ENCODE results near the gene HLA-DMA. TPM values are rescaled to one million over a fixed set of nuclear protein-coding genes. Genes with fewer than 3 reads are reported as not detected.

The HLA-DMA gene
- total RNA-seq, 2 experiments from 2014 or later = 14.4 to 16.5 TPM

- Mint-ChIP-seq H3K4me1 (ENCODE audit: low read depth) (peaks cover 48% of the 10 kb centered on the region), H3K9me3 (no peaks in the 10 kb centered on the region), H3K27me3 (no peaks in the 10 kb centered on the region), H3K36me3 (ENCODE audit: low read depth) (peaks cover 87% of the 10 kb centered on the region), H3K4me3 (peak overlapping the region; percentile 98), H3K27ac (peak overlapping the region; percentile 100)
- ChIA-PET POLR2A (interaction anchor here (0.6 to 12.1 kb wide), 86 partner anchors 9 to 1820 kb away, joined by 3 to 444 read pairs (median 6); partner anchors contain the start of genes AGPAT1, ATF6B, B3GALT4 and BAG6), CTCF (interaction anchor here (0.9 to 13.1 kb wide), 12 partner anchors 9 to 133 kb away, joined by 3 to 177 read pairs (median 10); partner anchors contain the start of genes HLA-DMA, HLA-DMB, PSMB8 and PSMB9)
- H3K36me3 ChIP-seq (ENCODE audit: insufficient read depth, low read length) = peaks cover 46% of the 10 kb centered on the region
- no peaks in the 10 kb centered on the region for H3K27me3 ChIP-seq (ENCODE audit: control insufficient read depth in 1 of 2, insufficient read depth in 2 of 2, low read length in 2 of 2)
- ATAC-seq (ENCODE audit: poor library complexity) = peak; percentile 53
- peaks cover 52% of the 10 kb centered on the region for H3K4me1 ChIP-seq (ENCODE audit: insufficient read depth, low read length)
- no peaks in the 10 kb centered on the region for H3K9me3 ChIP-seq (ENCODE audit: control insufficient read depth in 1 of 2, insufficient read depth in 1 of 2, low read length in 2 of 2)
- intact Hi-C loops (cut with DNase I, micrococcal nuclease) = loop anchor here (1.0 to 5.0 kb wide), 4 partner anchors 77 to 1266 kb away; partner anchors contain the start of genes HMGA1 (in 1 of the 2), PSMB8 (in 1 of the 2) and TAP2 (in 1 of the 2)
- TF ChIP-seq CTCF (IDR thresholded peaks at IDR 0.05) = no peak
- DNase-seq = peak; percentile 99 to 100 (median 100)
- peak overlapping the region; percentile 91 to 98 for H3K27ac ChIP-seq (ENCODE audit: low read depth in 1 of 2, low read length in 2 of 2)
- H3K4me3 ChIP-seq (ENCODE audit: low read length) = peak overlapping the region; percentile 97
Observed at GRCh38 chr6:32971581-32972352, 18.9 kb upstream of the HLA-DMA start.

- Mint-ChIP-seq H3K9me3 (no peaks in the 10 kb centered on the region), H3K36me3 (ENCODE audit: low read depth) (peaks cover 82% of the 10 kb centered on the region), H3K4me1 (ENCODE audit: low read depth) (peaks cover 48% of the 10 kb centered on the region), H3K27ac (peak overlapping the region; percentile 100), H3K27me3 (no peaks in the 10 kb centered on the region), H3K4me3 (peak overlapping the region; percentile 98)
- H3K27me3 ChIP-seq (ENCODE audit: control insufficient read depth in 1 of 2, insufficient read depth in 2 of 2, low read length in 2 of 2) = no peaks in the 10 kb centered on the region
- TF ChIP-seq CTCF (IDR thresholded peaks at IDR 0.05) = no peak
- CTCF ChIA-PET = interaction anchor here (1.6 to 13.1 kb wide), 10 partner anchors 8 to 132 kb away, joined by 5 to 177 read pairs (median 12); partner anchors contain the start of genes HLA-DMA, HLA-DMB, PSMB8 and PSMB9
- POLR2A ChIA-PET = interaction anchor here (0.7 to 12.1 kb wide), 64 partner anchors 9 to 1821 kb away, joined by 3 to 444 read pairs (median 10); partner anchors contain the start of genes AGPAT1, ATF6B, B3GALT4 and BAG6
- H3K4me1 ChIP-seq (ENCODE audit: insufficient read depth, low read length) = peaks cover 52% of the 10 kb centered on the region
- intact Hi-C loops (cut with DNase I, micrococcal nuclease) = loop anchor here in 1 of 2 experiments (5.0 kb wide), 1 partner anchor 1266 kb away; the partner anchor contains the start of gene HMGA1
- no peaks in the 10 kb centered on the region for H3K9me3 ChIP-seq (ENCODE audit: control insufficient read depth in 1 of 2, insufficient read depth in 1 of 2, low read length in 2 of 2)
- peak overlapping the region; percentile 91 to 98 for H3K27ac ChIP-seq (ENCODE audit: low read depth in 1 of 2, low read length in 2 of 2)
- H3K36me3 ChIP-seq (ENCODE audit: insufficient read depth, low read length) = peaks cover 40% of the 10 kb centered on the region
- no peak for DNase-seq
- peak overlapping the region; percentile 97 for H3K4me3 ChIP-seq (ENCODE audit: low read length)
- ATAC-seq (ENCODE audit: poor library complexity) = no peak
Observed at GRCh38 chr6:32971242-32971580, 18.3 kb upstream of the HLA-DMA start.

GRCh38 chr6:32970413-32971241, 17.7 kb upstream of the HLA-DMA start:
- Histone ChIP-seq H3K4me1 (ENCODE audit: insufficient read depth, low read length) (peaks cover 51% of the 10 kb centered on the region), H3K27me3 (ENCODE audit: control insufficient read depth in 1 of 2, insufficient read depth in 2 of 2, low read length in 2 of 2) (no peaks in the 10 kb centered on the region), H3K4me3 (ENCODE audit: low read length) (peak overlapping the region; percentile 97), H3K27ac (ENCODE audit: low read depth in 1 of 2, low read length in 2 of 2) (peak overlapping the region; percentile 91 to 98), H3K36me3 (ENCODE audit: insufficient read depth, low read length) (peaks cover 34% of the 10 kb centered on the region), H3K9me3 (ENCODE audit: control insufficient read depth in 1 of 2, insufficient read depth in 1 of 2, low read length in 2 of 2) (no peaks in the 10 kb centered on the region)
- Mint-ChIP-seq H3K9me3 (no peaks in the 10 kb centered on the region), H3K4me3 (peak overlapping the region; percentile 98), H3K36me3 (ENCODE audit: low read depth) (peaks cover 76% of the 10 kb centered on the region), H3K27me3 (no peaks in the 10 kb centered on the region), H3K4me1 (ENCODE audit: low read depth) (peaks cover 48% of the 10 kb centered on the region), H3K27ac (peak overlapping the region; percentile 100)
- TF ChIP-seq CTCF (IDR thresholded peaks at IDR 0.05) = no peak
- POLR2A ChIA-PET = interaction anchor here (0.5 to 12.1 kb wide), 31 partner anchors 8 to 1388 kb away, joined by 3 to 444 read pairs (median 17); partner anchors contain the start of genes AGPAT1, ATF6B, BAK1 and GPSM3
- ATAC-seq (ENCODE audit: poor library complexity) = no peak
- CTCF ChIA-PET = interaction anchor here (1.6 to 13.1 kb wide), 11 partner anchors 8 to 132 kb away, joined by 5 to 177 read pairs (median 12); partner anchors contain the start of genes HLA-DMA, HLA-DMB, PSMB8 and PSMB9
- peak; percentile 57 to 85 (median 73) for DNase-seq
- intact Hi-C loops (cut with DNase I, micrococcal nuclease) = loop anchor here in 1 of 2 experiments (5.0 kb wide), 1 partner anchor 1267 kb away; the partner anchor contains the start of gene HMGA1

All from CD4-positive, alpha-beta T cell (primary cell).